Endodermal cell (in vitro differentiated cells): ENCODE results near the gene NUP88. TPM values are rescaled to one million over a fixed set of nuclear protein-coding genes. Genes with fewer than 3 reads are reported as not detected.

Experiments used
- DNase-seq: peaks from one replicate; pipeline ENCODE4 v3.0.0-alpha.2; 2017
- H3K27ac ChIP-seq: 2 replicates; pipeline ENCODE4 v1.5.1; 2013; ENCODE audit warnings: mild to moderate bottlenecking, low read depth, low read length, moderate library complexity
- H3K27me3 ChIP-seq: 2 replicates; pipeline ENCODE4 v1.6.1; 2013; ENCODE audit warnings: mild to moderate bottlenecking, low read length, moderate library complexity; ENCODE audit not compliant: insufficient read depth, control insufficient read depth, poor library complexity, severe bottlenecking
- H3K36me3 ChIP-seq: 2 replicates; pipeline ENCODE4 v1.7.0; 2013; ENCODE audit warnings: mild to moderate bottlenecking, low read length, moderate library complexity; ENCODE audit not compliant: control insufficient read depth, insufficient read depth
- H3K4me1 ChIP-seq: one replicate; pipeline ENCODE4 v1.7.0; 2013; ENCODE audit warnings: low read length; ENCODE audit not compliant: control insufficient read depth, insufficient read depth
- H3K4me3 ChIP-seq: 2 replicates; pipeline ENCODE4 v1.5.1; 2013; ENCODE audit warnings: mild to moderate bottlenecking, low read length, moderate library complexity
- H3K9ac ChIP-seq: 2 replicates; pipeline ENCODE4 v1.6.1; 2013; ENCODE audit warnings: mild to moderate bottlenecking, low read length, moderate library complexity; ENCODE audit not compliant: poor library complexity, severe bottlenecking; ENCODE audit errors: extremely low read depth
- H3K9me3 ChIP-seq: 2 replicates; pipeline ENCODE4 v1.6.1; 2013; ENCODE audit warnings: mild to moderate bottlenecking, low read length, moderate library complexity; ENCODE audit not compliant: control insufficient read depth
- H3K27ac Mint-ChIP-seq: 2 replicates; pipeline ENCODE4 v1.8.0; 2020; ENCODE audit warnings: mixed read lengths
- H3K27me3 Mint-ChIP-seq: 2 replicates; pipeline ENCODE4 v1.8.0; 2021; ENCODE audit warnings: mild to moderate bottlenecking, mixed read lengths; ENCODE audit not compliant: insufficient read depth
- H3K36me3 Mint-ChIP-seq: 2 replicates; pipeline ENCODE4 v1.8.0; 2020; ENCODE audit warnings: low read depth, mixed read lengths
- H3K4me1 Mint-ChIP-seq: 2 replicates; pipeline ENCODE4 v1.8.0; 2020; ENCODE audit warnings: mixed read lengths
- H3K4me3 Mint-ChIP-seq: 2 replicates; pipeline ENCODE4 v1.8.0; 2020; ENCODE audit warnings: mild to moderate bottlenecking, moderate library complexity, mixed read lengths
- H3K9me3 Mint-ChIP-seq: 2 replicates; pipeline ENCODE4 v1.8.0; 2020; ENCODE audit warnings: mild to moderate bottlenecking, mixed read lengths
- WGBS, 2 experiments: methylation state at CpG; one replicate each; pipeline versions ENCODE4 v1.1.5 to v1.1.7; 2013; ENCODE audit warnings: missing lambda C conversion rate in 2 of 2, mixed read lengths in 1 of 2; ENCODE audit not compliant: insufficient coverage in 1 of 2, insufficient read length in 1 of 2; 5-methylcytosine and 5-hydroxymethylcytosine counted together
- total RNA-seq, 2 donors: library from RNA; stranded (reverse); fragmentation: NEBNext Ultra II Directional in 1 of 2; extraction: Animal tissue kit (Norgen Biotek cat#: 25700) in 1 of 2; gene quantifications; 2 replicates in 1 of 2; 3 replicates in 1 of 2; pipeline ENCODE4 v1.2.1, GENCODE V29; 2021
- TF ChIP-seq, protein P1 (sequence below): fragments of 200-600 bp; sonication (generic); conservative IDR thresholded peaks from 2 replicates; pipeline ENCODE4 v1.5.0; 2021; ENCODE audit warnings: antibody characterized with exemption, mild to moderate bottlenecking

Gene NUP88
- total RNA-seq, 2 donors from 2014 or later, result 72.2 to 79.0 TPM

DNA sequence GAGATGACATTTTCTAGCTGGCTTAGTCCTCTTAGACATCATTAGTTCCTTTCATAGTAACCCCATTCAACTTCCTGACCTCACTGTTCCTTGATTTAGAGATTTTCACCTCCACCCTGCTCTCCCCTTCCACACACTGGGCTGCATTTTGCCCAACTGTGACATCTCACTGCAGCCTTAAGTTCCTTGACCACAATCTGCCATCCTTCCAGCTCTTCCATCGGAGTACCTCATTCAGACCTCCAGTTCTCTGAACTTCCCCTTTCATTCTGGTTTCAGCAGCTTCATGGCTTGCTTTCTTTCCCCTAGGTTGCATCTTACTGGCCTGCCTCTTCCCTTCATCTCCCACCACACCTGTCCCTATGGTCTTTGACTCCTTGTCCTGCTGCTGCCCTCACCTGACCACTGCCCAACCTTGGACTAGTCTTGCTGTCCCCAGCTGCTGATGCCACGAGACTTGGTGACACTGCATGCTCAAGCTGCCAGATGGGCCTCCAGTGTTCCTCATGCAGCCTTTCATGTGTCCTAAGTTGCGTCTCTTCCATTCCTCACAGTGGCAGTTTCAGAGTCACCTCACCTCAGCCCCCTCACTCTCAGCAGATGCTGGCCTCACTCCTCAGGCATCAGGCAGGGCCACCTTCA, 40.8 kb downstream of the NUP88 start:
- Histone ChIP-seq H3K27ac (no peak overlapping the region), H3K4me1 (no peaks in the 10 kb centered on the region), H3K4me3 (no peak overlapping the region), H3K36me3 (peaks cover 78% of the 10 kb centered on the region), H3K9me3 (no peaks in the 10 kb centered on the region), H3K9ac (no peak overlapping the region), H3K27me3 (no peaks in the 10 kb centered on the region)
- Mint-ChIP-seq H3K4me3 (no peak overlapping the region), H3K27ac (no peak overlapping the region), H3K36me3 (peaks cover 72% of the 10 kb centered on the region), H3K27me3 (no peaks in the 10 kb centered on the region), H3K4me1 (no peaks in the 10 kb centered on the region), H3K9me3 (no peaks in the 10 kb centered on the region)
- DNase-seq, result no peak
- TF ChIP-seq, protein P1, sequence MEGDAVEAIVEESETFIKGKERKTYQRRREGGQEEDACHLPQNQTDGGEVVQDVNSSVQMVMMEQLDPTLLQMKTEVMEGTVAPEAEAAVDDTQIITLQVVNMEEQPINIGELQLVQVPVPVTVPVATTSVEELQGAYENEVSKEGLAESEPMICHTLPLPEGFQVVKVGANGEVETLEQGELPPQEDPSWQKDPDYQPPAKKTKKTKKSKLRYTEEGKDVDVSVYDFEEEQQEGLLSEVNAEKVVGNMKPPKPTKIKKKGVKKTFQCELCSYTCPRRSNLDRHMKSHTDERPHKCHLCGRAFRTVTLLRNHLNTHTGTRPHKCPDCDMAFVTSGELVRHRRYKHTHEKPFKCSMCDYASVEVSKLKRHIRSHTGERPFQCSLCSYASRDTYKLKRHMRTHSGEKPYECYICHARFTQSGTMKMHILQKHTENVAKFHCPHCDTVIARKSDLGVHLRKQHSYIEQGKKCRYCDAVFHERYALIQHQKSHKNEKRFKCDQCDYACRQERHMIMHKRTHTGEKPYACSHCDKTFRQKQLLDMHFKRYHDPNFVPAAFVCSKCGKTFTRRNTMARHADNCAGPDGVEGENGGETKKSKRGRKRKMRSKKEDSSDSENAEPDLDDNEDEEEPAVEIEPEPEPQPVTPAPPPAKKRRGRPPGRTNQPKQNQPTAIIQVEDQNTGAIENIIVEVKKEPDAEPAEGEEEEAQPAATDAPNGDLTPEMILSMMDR, result no peak
- WGBS, 2 experiments, result 88 to 100% methylated on average over 3 of the region's 3 CpGs

DNA sequence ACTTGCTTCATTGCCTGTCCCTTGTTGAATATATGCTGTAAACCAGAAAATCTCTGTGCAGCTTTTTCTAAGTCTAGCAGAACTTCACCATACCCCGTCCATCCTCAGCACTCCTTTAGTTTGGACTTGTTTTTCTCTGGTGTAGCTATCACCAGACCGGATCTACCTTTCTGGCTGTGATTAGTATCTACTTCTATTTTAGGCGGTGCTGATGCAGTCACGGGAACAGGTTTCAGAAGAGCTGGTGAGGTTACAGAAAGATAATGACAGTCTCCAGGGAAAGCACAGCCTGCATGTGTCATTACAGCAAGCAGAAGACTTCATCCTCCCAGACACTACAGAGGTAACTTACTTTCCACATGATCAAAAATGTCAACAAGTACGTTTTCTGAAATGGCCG, 46.4 kb downstream of the NUP88 start:
- DNase-seq, result no peak
- Histone ChIP-seq H3K9me3 (no peaks in the 10 kb centered on the region), H3K4me1 (no peaks in the 10 kb centered on the region), H3K27ac (no peak overlapping the region), H3K36me3 (peaks cover 57% of the 10 kb centered on the region), H3K4me3 (no peak overlapping the region), H3K27me3 (no peaks in the 10 kb centered on the region), H3K9ac (no peak overlapping the region)
- H3K36me3 Mint-ChIP-seq, result peaks cover 69% of the 10 kb centered on the region
- TF ChIP-seq, protein P1, result no peak
- H3K4me1 Mint-ChIP-seq, result no peaks in the 10 kb centered on the region
- WGBS, 2 experiments, result 93 to 94% methylated on average over 6 of the region's 6 CpGs
- H3K27ac Mint-ChIP-seq, result no peak overlapping the region
- H3K9me3 Mint-ChIP-seq, result no peaks in the 10 kb centered on the region
- H3K4me3 Mint-ChIP-seq, result no peak overlapping the region
- no peaks in the 10 kb centered on the region for H3K27me3 Mint-ChIP-seq

DNA sequence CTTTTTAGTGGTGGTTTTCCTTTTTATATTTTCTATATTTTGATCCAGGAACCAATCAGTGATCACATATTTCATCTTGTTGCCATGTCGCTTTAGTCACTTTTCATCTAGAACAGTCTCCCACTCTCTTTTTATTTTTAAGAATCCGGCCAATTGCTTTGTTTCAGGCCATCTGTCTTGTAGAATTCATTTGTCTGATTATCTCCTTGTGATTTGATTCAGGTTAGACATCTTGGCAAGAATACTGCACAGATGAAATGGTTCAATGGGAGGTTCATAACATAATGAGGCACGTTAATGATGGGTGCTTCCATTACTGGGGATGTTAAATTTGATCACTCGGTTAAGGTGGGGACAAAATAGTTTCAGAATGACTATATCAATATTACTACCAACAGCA, 49.1 kb downstream of the NUP88 start:
- 97 to 100% methylated on average over 1 to 3 of the region's 4 CpGs for WGBS, 2 experiments
- TF ChIP-seq, protein P1, result no peak
- H3K4me1 ChIP-seq, result no peaks in the 10 kb centered on the region
- DNase-seq, result no peak
- H3K36me3 Mint-ChIP-seq, result peaks cover 69% of the 10 kb centered on the region
- H3K4me1 Mint-ChIP-seq, result no peaks in the 10 kb centered on the region
- H3K27me3 ChIP-seq, result no peaks in the 10 kb centered on the region
- H3K4me3 ChIP-seq, result no peak overlapping the region
- peaks cover 58% of the 10 kb centered on the region for H3K36me3 ChIP-seq
- no peaks in the 10 kb centered on the region for H3K9me3 ChIP-seq
- no peak overlapping the region for H3K9ac ChIP-seq
- H3K27ac ChIP-seq, result no peak overlapping the region
- no peak overlapping the region for H3K27ac Mint-ChIP-seq
- peaks cover 3% of the 10 kb centered on the region for H3K27me3 Mint-ChIP-seq
- no peaks in the 10 kb centered on the region for H3K9me3 Mint-ChIP-seq
- H3K4me3 Mint-ChIP-seq, result no peak overlapping the region
